Stimulated activated CD8-positive, alpha-beta memory T cell treated with anti-CD3 and anti-CD28 coated beads, Interleukin-15, amount 100 ng/mL, for 24 hours (primary cell): Measurements from ENCODE around the gene AIFM3.

Source experiments
- DNase-seq: peaks from one replicate; pipeline ENCODE4 v3.0.0-alpha.2; 2020; ENCODE audit warnings: low read depth

AIFM3 gene

GRCh38 chr22:20991252-20992055 lies 24.4 kb downstream of the AIFM3 start:
- no peak for DNase-seq

GRCh38 chr22:20992056-20992442 lies 25.0 kb downstream of the AIFM3 start:
- DNase-seq, result no peak

DNA sequence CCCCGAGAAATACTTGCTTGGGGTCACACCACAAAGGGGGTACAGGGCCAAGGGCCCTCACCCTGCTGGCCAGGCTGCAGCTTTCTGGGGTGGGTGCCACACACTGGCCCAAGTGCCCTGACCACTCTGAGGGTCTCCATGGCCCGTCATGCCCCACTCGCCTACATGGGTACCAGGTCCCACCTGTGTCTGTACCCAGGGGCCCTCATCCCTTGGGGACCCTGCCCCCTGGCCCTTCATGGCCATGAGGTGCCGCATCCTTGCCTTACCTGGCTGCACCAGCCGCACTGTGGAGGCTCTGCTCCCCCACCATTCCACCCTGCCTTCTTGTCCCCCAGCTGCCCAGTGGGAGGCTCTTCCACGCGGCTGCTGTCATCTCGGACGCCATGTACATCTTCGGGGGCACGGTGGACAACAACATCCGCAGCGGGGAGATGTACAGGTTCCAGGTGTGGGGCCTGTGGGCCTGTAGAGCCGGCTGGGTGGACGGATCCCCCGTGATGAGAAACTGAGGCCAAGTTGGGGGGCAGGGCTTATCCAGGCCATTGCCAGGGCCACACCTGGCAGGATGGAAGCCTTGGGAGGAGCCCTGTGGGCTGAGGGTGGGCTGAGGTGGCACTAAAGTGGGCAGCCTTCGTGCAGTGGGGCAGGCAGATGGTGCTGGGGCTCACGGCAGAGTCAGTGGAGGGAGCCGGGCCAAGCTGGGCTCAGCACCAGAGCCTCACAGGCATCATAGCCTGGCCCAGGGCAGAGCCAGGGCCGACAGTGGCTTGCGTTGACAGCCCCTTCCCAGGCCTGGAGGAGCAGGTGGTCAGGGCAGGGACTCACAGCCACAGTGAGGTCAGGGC lies 25.6 kb downstream of the AIFM3 start:
- no peak for DNase-seq

DNA sequence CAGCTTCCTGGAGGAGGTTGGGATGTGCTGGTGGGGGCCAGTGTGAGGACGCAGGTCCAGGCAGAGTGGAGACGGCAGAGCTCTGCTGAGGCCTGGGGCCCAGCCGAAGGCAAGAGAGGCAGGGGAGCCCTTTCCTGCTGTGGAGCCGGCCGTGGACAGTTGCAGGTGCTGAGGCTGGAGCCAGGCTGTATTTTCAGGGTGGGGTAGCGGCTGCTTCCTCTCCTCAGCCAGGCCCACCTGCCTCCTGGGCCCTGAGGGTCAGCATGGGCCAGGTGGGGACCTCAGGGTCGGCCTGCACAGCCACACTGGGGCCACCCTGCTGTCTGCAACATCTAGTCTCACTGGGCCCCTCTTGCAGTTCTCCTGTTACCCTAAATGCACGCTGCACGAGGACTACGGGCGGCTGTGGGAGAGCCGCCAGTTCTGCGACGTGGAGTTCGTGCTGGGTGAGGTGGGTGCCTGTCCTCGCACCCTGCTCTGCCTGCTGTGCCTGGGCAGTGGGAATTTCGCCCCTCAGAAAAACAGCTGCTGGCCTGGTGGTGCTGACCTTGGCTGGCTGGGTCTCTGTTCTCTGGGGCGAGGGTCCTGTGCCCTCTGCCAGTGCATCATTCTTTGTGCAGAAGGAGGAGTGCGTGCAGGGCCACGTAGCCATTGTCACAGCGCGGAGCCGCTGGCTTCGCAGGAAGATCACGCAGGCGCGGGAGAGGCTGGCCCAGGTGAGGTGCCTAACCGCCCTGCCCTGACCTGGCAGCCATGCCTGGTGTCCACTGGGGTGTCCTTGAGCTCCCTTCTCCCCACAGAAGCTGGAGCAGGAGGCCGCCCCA lies 26.5 kb downstream of the AIFM3 start:
- no peak for DNase-seq

GRCh38 chr22:20994128-20994901 lies 27.3 kb downstream of the AIFM3 start:
- no peak for DNase-seq

- DNase-seq, result no peak
Observed at GRCh38 chr22:20994902-20995241, 27.8 kb downstream of the AIFM3 start.

GRCh38 chr22:20995329-20996030 lies 28.4 kb downstream of the AIFM3 start:
- no peak for DNase-seq

- DNase-seq, result no peak
Observed at GRCh38 chr22:20996031-20996410, 29.0 kb downstream of the AIFM3 start.

GRCh38 chr22:20996598-20997535 lies 29.8 kb downstream of the AIFM3 start:
- DNase-seq, result no peak

GRCh38 chr22:20997536-20998257 lies 30.6 kb downstream of the AIFM3 start:
- no peak for DNase-seq

- no peak for DNase-seq
Observed at GRCh38 chr22:20998411-20999336, 31.6 kb downstream of the AIFM3 start.

GRCh38 chr22:20999350-21000206 lies 32.5 kb downstream of the AIFM3 start:
- DNase-seq, result no peak

DNA sequence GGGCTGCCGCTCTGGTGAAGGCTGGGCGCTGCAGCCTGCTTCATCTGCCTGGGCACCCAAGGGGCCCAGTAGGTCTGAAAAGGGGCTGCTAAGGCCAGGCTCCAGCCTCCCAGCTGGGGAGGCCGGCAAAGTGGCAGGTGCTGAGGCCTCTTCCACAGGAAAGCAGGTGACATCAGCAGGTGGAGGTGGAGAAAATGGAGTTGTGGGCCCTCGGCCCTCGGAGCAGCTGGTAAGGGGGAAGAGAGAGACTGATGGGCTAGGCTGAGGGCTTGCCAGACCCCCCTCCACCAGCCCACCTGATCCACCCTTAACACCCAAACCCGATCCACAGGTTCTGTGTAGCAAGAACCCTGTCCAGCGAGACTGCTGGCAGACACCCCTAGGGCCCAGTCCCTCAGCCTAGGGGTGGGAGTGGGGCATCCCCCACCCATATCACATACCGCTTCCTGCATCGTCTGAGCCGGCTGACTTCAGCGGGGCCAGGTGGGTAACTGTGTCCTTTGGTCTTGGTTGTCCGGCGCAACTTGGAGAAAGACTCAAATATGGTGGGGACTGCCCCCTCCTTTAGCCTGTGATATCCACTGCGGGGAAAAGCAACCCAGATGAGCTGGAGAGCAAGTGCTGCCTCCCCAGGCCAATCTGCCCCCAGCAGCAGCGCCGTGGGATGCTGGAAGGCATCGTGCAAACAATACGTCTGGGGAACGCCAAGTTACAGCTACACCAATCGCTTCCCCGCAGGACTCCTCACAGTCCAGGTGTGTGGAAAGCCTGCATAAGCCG lies 33.3 kb downstream of the AIFM3 start:
- DNase-seq, result no peak

GRCh38 chr22:21000987-21001600 lies 34.0 kb downstream of the AIFM3 start:
- DNase-seq, result no peak

DNA sequence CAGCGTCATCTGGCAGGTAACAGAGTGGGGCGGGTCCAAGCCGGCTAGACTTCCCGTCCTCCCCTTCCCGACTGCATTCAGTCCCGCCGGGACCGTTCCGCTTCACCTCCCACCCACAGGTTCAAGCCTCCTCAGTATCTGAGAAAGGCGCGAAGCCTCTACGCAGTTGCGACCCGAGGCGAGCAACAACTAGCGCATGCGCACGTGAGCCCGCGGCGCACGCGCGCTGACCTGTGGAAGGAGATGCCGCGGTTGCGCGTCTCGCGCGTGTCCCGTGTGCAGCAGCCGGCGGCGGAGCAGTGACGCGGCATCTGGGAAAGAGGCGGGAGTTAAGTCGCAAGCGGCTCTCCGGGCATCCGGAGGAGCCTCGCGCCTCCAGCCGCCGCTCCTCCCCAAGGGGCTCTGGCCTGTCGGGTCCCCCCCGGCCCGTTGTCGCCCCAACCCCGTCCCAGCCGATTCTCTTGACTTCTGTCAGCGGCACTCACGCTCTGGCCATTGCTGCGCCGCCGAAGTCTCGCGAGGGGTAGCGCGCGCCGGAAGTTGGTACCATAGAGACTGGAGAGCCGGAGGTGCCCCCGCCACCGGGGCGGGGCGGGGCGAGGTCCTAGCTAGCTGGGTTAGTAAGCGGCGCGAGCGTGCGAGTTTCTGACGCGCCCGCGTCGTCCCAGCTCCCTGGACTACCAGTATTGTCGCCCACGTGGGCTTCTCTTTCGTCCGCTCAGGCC lies 34.7 kb downstream of the AIFM3 start, which contains the start of gene THAP7:
Gene THAP7 (minus strand): TSS at position 518 of the 725 bp plus-strand sequence. CDS start 207 bp downstream, at position 311.
- peak; percentile 90 for DNase-seq
